DMS153 (cell line): ENCODE data around the gene FOXR1.

Experiments used
- DNase-seq: peaks from one replicate; lab custom pipeline; 2025; lab: John Stamatoyannopoulos, UW

The FOXR1 gene, protein sequence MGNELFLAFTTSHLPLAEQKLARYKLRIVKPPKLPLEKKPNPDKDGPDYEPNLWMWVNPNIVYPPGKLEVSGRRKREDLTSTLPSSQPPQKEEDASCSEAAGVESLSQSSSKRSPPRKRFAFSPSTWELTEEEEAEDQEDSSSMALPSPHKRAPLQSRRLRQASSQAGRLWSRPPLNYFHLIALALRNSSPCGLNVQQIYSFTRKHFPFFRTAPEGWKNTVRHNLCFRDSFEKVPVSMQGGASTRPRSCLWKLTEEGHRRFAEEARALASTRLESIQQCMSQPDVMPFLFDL

DNA sequence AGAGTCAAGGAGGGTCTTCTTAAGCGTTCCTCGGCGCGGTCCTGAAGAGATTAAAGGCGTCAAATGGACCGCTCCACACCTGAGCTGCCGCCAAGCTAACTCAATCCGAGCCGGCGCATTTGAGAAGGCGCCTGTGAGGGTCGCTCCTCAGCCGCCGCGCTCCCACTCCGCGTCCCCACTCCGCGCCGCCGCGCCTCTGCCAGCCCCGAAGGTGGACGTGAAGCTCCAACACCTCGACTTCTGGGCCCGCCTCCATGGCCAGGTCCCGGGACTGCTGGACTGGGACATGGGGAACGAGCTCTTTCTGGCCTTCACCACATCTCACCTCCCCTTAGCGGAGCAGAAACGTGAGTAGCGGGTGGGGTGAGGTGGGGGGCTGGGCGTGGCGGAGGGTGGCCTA, at the start of gene FOXR1:
TSS of gene FOXR1 (plus strand) at position 116 of the 400 bp plus-strand sequence. CDS start at position 287, 171 bp downstream.
- no peak for DNase-seq

DNA sequence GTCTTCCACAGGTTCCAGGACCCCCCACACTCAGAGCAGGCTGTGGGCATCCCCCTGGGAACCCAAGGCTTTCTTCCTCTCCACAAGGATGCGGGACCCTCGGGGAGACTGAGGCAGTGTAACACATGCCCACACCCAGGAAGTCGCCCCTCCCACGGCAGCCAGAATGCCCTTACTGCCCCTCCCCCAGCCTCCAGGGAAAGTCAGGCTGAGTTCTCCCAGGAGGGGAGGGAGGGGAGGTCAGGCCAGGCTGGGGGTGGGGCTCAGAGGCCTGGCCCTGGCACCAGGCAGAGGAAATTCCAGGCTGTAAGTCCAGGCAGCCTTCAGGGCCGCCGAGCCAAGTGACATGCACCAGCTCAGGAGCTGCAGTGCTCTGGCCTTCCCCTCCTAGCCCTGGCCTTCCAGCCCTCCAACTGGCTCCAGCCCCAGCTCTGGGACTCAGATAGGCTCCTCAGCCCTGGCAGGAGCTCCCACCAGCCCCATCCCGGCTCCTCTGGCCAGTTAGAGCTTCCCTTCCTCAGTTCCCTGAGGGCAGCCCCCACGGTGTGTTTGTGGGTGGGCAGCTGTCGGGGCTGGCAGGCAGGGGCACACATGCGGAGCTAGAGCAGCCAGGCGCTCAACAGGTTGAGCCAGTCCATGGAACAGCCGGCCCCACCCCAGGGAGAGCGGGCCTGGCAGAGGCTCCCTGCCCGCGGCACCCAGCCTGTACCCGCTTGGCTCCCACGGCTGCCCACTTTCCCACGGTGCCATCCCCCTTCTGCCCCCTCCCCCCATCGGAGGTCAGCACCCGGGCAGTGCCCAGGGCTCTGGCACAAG, 49.4 kb upstream of the FOXR1 start:
- DNase-seq = no peak

DNA sequence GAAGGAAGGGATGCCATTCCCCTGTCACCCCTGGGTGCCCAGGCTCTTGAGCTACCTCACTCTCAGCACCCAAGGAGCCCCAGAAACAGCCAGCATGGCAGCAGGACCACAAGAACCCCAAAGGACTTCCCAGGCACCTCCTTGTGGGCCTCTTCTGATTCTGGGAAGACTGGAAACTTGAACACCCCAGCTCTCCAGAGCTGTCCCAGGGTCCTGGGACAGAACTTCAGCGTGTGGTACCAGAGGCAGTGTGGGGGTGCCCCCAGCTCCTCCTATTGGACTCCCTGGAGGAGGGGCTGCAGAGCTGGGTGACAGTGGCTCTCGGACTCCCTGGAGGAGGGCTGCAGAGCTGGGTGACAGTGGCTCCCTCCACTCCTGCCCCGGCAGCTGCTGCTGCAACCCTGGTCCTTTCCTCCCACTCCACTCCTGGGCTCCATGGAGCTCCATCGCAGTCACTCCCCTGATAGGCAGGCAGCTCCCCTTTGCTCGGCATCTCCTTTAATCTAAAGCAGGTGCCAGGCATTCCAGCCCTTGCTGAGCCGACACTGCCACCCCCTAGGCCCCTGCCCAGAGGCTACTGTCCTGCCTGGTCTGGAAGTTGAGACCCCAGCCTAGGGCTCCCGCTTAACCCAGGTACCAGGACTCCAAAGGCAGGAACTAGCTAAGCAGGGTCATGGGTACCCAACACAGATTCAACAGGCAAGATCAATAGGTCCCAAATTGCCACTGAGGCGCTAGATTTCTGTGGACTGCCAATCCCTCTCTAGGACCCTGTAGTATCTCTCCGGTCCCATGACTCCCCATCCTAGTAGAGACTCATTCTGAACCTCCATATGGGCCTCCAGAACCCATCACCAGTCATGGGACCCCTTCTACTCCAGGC, 48.6 kb upstream of the FOXR1 start:
- no peak for DNase-seq

DNA sequence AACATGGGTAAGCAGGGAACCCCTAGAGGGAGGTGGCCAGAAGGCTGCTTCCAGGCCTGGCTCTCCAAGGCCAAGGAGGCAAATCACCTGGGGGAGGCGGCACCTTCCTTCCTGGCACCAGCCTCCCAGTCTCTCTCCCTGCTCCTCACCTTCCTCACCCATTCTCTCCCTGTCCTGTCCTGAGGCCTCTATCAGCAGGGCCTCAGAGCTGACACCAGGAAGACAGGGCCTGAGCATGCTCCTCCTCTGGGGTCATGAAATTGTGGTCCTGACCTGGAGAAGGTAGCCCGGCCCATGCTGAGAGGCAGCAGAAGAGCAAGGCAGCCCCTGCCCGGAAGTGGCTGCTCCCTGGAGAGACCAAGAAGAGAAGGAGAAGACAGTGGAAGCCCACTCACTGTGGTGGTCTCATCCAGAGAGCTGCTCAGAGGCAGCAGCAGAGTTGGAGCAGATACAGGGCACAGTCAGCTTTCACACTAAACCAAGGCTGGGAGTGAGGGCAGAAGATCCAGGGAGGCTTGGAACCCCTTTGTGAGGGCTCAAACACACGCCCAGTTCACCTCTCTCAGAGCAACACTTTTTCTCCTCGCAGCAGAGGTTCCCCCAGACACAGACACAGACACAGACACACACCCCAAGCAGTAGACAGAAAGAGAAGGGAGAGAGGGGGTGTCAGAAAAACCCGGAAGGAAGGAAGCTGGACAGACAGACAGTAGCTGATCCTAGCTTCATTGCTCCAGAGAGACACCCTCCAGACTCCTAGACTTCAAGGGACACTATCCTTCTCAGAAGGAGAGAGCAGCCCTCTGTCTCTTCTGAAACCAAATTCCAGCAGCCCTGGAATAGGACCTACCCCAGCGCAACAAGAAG, 47.6 kb upstream of the FOXR1 start:
- no peak for DNase-seq

DNA sequence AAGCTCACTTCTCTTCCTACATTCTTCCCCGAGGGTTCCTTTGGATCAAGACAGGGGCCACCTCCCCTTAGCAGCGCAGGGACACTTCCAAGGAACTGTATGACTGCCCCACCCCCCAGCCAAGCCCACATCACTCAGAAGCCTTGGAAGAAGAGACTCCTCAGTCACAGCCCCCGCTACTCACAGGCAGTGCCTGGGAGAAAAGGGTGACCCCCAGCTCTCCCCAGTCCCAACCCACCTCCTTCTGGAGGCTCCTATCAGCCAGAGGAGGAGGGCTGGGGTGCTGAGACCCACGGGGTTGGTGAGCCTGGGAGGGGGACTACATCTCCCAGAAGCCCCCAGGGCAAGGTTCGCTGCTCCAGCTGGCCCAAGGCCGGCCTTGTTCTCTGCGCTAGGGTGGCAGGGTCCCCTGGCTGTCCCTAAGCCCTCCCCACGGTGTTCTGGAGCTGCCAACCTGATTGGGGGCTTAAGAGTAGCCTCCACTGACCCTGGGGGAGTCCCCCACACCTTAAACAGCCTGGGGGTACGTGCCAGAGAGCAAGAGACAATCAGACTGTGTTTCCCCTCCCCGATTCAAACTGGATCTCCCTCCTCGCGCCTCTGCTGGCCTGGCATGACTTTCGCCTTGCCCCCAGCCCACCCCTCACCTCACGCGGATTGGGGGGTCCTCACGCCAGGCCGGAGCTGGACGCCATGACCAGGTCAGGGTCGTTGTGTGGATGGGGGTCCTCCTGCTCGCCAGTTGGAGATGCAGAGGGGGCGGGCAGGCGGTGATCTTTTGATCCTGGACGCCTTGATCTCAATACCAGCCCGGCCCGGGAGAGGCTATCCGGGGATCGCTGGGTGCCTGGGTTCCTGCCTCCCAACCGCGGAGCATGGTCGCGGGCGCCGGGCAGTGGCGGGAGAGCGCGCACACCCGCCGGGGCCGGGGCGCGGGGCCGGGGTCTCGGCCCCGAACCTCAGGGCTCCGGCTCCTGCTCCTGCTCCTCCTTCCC, 46.7 kb upstream of the FOXR1 start:
- DNase-seq = no peak

DNA sequence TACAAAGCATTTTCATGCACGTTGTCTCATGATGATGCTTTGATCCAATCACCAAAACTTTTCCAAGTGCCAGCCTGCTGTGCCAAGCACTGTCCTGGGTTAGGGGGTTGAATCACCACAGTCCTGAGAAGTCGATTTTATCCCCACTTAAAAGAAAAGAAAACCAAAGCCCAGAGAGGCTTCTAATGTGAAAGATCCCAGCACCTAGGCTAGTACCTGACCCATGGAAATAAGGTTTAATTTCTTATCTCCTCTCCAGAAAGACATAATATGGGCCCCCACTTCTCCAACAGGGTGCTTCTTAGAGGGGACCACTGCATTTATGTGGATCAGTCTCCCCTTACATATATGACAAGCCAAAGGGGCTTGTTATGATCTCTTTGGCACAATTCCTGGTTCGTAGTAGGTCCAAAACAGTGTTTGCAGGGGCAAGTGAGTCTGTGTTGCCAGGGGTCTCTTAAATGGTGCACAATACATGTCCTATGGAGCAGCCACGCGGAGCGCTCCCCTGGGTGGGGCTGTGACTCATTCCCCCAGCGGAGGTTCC, 43.9 kb upstream of the FOXR1 start:
- no peak for DNase-seq

DNA sequence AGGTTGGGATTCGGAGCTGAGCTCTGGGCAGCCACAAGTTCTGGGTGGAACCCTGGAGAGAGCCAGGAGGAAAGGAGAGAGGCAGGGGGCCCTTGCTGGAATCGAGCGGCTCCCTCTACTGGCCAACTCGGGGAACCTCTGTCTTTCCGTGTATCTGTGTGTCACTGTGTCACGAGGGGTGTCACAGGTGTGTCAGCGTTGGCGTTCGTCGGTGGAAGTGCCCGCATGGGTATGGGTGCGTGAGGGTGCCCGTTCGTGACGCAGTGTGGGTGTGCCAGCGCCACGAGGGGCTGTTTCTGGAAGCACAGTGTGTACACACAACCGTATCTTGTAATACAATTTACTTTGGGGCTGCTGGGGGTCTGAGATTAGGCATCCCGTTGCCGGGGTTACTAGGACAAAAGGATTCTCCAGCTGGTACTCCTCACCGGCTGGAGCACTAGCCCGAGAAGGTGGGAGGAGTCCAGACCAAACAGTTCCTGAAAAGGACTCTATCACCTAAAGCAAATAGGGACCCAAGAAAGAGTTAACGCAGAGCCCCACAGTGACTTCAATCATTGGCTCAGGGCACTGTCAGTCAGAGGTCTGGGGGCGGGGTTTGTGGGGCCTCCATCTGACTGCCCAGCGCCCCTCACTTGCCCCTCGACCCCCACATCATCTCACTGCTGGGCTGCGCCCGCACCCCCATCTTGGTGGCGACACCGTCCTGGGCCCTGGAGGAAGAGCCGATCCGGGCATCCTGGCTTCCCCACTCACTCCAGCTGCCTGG, 43.3 kb upstream of the FOXR1 start:
- peak; percentile 84 for DNase-seq

DNA sequence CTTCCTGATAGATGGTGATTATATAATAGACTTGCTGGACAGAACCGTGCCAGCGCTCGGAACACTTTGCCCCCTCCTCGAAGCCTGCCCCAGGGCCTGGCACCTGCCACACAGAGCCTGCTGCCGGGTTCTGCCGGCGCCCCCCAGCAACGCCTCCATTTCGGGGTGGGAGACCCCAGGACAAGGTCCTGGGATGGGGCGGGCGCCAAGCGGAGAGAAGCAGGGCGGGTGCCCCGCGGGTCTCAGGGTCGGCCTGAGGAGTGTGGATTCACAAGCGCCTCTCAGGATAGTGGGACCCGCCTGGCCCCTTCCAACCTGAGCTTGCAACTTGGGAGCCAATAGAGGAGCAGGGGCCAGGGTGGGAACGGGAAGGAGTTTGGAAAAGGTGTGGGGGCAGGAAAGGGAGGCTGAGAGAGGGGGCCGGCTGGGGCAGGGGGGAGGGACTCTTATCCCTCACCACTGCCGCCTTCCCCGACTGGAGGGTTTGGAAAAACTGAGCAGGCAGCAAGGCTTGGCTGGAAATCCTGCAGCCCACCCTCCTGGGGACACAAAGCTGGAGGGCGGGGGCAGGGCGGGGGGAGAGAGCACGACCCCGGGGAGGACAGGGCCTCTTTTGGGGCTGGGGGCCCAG, 42.6 kb upstream of the FOXR1 start:
- DNase-seq = peak; percentile 37

DNA sequence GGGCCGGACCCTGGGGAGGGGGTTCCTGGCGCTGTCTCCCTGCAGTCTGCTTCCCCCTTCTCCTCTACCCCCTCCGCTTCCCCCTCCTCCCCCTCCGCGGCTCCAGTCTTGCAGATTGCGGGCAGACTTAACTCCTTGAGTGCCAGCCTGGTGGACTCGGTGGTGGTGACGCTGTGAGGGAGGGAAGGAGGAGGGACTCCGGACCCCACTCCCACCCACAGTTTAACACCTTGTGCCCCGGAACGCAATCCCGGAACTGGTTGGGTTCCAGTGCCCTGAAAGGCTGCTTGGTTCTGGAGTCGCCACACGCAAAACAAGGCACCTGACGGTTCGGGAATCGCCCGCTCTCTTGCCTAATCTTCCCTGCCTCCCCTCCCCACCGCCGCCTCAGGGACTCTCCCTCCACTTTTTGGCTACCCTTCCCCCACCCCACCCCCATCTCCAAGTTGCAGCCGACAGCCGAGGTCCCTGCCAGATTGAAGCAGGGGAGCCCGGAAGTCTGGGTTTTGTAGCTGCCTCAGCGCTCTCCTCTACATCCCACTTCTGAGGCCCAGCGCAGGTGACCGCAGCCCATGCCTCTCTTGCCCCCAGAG, 42.0 kb upstream of the FOXR1 start:
- peak; percentile 81 for DNase-seq

DNA sequence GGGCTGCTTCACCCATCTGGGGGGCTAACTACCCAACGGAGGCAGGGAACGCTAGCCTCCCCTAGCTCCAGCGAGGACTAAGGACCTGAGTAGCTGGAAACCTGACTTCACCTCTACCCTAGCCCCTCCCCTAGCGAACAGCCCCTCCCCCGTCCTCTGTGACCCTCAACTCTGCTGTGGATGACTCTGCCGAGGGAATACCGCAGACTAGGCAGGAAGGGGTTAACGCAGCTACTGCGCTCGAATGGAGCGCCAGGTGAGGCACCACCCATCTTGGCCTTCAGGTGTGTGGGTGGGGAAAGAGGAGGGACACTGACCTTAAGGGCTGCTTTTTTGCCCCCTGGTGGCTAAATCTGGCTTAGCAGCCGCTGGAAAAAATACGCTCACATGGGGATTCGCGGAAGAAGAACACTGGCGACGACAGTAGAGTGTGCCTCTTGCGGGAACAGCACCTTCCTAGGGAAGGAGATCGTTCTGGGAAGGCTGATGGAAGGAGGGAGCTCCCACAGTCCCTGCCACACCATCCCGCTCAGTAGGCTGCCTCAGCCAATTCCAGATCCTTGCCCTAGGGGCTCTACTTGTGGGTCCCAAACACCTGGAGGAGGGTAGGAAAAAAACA, 41.4 kb upstream of the FOXR1 start:
- DNase-seq = peak; percentile 93

DNA sequence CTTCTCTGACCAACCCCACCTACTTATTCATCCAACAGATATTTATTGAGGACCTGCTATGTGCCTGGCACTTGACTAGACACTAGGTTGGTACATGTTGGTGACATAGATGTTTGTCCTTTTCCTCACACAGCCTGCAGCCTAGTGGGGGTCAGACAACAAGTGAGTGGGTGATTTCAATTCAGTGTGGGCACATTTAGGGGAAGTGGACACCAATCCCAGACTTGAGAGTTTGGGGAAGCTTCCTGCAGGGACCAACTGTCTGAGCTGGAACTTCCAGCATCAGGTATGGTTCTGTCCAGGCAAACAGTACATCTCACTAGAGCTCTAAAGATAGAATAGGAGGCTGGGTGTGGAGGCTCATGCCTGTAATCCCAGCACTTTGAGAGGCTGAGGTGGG, 40.0 kb upstream of the FOXR1 start:
- DNase-seq = no peak

DNA sequence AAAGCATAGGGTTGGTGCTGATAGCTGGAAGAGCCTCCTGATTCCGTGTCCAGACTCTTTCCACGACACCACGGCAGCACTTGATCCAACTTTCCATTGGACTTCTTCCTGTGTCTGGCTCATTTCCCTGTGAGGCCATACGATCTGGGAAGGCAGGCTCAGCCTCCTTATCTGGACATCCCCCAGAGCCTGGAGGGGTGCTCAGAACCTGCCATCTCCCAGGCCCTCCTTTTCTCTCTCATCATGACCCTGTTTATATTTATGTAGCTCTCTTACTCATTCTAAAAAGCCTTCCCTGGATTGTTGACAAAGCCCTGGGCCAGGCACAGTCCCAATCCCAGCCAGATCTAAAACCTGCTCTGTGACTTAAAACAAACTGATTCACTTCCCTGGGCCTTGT, 38.1 kb upstream of the FOXR1 start:
- no peak for DNase-seq

DNA sequence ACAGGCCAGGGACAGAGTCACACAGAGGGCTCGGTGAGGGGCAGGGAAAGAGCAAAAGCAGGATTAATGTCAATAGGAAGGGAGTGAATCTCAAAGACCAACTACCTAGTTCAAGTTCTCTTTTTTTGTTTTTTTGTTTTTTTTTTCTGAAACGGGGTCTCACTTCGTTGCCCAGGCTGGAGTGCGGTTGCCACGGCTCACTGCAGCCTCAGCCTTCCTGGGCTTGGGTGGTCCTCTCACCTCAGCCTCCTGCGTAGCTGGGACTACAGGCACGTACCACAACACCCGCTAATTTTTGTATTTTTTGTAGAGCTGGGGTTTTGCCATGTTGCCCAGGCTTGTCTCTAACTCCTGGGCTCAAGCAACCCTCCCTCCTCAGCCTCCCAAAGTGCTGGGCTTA, 36.2 kb upstream of the FOXR1 start:
- DNase-seq = no peak

DNA sequence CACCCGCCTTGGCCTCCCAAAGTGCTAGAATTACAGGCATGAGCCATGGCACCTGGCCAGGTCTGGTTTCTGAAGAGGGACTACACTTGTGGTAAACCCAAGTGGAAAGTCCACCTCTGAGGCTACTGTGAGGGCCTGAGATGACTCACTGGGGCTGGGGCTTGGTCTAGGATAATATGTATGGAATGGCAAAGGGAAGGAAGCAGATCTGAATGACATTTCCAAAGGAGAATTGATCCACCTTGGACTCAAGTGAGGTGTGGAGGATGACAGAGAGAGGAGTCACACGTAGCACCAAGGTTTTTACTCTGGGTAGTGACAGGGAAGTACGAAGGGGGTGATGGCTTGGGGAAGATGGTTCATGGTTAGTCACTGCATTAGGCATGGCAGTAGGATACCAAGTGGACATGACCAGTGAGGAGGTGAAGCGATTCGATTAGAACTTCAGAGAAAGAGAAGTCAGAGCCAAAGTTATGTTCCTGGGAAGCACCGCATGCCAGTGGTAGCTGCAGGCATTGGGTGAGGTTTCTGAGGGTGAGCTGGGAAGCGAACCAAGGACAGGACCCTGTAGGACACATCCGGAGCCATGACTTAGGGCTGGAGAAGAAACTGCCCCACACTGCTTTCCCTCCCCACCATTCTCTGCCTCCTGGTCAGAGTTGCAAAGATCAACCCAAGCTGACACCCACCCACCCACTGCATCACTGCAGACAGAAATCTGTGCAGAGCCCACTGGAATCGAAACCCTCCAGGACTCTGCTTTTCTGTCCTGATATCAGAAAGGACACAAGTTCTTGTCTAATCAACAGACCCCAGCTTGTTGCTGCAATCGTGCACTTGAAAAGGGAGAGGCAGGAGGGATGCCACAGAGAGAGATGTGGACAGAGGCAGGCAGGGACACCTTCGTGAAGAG, 32.8 kb upstream of the FOXR1 start:
- no peak for DNase-seq

DNA sequence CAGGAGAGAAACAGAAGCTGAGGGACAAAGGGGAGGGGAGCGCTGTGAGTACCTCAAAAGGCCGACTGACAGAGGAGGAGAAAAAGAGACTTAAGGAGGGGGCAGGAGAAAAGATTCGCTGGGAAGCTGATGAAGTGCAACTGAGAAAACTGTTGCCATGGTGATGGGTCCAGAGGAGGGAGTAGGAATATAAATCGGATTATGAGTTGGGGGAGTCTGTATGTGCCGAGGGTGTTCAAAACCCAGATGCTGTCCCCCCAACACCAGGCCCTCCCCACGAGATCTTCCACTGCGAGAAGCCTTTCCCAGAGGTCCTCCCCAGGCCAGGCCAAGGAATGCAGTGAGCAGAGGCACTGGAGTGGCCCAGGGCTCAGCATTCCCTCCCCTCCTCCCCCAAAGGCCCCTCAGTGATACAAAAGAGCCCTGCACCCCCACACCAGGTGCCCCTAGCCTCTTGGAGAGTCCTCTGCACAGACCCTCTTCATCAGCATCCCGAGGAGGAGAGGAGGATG, 32.1 kb upstream of the FOXR1 start:
- DNase-seq = no peak

DNA sequence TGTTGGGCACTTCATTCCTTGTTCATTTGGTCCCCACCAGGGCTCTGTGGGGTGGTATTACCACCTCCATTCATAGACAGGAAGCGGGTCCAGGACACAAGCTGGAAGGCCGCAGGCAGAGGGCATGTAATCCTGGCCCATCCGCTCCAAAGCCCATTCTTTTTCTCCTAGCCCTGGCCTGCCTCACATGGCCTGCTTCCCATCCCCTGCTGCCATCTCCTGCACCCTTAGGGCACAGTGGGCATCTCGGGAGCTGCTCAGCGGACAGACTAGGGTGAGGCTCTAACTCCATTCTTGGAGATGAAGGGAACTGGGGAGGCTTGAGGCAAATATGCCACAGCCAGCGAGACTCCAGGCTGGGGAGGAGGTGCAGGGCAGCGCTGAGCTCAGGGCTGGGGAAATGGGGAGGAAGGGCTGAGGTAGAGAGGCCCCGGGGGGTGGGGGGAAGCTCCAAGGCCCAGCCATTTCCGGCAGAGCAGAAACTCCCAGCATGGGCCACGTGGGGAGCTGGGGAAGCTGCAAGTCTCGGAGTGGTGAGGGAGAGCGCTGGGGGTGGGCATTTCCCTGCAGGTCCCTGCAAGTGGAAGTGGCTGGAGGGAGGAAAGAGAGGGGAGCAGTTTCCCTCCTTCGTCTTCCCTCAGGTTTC, 31.5 kb upstream of the FOXR1 start:
- no peak for DNase-seq
